ENCODE data around the gene ENOSF1.

DNA sequence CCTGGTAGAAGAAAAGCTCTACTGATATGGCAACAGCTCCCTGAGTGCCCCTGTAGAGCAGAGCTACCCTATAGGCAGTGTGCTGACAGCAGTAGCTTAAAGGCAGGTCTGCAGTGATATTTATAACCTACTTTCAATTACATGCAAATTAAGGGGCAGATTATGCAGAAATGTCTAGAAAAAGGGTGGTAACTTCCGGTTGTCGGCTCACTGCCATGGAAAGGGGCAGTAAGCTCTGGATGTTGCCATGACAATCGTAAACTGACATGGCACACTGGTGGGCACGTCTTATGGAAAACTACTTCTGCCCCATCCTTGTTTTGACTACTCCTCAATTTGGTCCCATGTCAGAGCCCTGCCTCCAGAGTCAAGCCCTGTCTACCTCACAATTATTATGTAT, 57.8 kb downstream of the ENOSF1 start:
- no peak for TF ChIP-seq POLR2A (IDR thresholded peaks at IDR 0.05)
- no peak for TF ChIP-seq CTCF (IDR thresholded peaks at IDR 0.05)
